ENCODE measurements around the gene SYNE1. TPM values are rescaled to one million over a fixed set of nuclear protein-coding genes. Genes with fewer than 3 reads are reported as not detected.

The SYNE1 gene
- total RNA-seq, 1 experiment from 2014 or later, result 3.0 TPM

DNA sequence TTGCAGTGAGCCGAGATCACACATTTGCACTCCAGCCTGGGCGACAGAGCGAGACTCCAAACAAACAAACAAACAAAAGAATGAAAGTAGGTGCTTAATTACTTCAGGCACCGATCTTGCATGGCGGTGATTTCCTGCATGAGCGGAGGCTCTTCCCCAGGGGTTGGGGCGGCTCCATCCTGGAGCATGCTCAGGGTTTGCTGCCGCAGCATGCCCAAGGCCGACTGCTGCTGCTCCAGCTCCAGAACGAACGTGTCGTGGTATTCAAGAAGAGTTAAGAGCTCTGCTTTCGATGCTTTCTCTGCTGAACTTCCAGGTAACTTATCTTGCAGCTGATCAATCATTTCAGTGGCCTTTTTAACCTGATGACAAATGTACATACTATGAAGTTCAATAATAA, 313.8 kb downstream of the SYNE1 start:
- Mint-ChIP-seq H3K36me3 (ENCODE audit: insufficient read depth in 1 of 3, low read depth in 3 of 3) (no peaks in the 10 kb centered on the region), H3K27me3 (ENCODE audit: low read depth) (no peaks in the 10 kb centered on the region; the same call in 1 of the 2 replicates), H3K9me3 (no peaks in the 10 kb centered on the region), H3K4me3 (no peak overlapping the region), H3K27ac (no peak overlapping the region), H3K4me1 (no peaks in the 10 kb centered on the region)
- no peak overlapping the region for H3K9ac ChIP-seq (ENCODE audit: extremely low read depth, insufficient read length, low read length)
- no peak overlapping the region for H2BK20ac ChIP-seq (ENCODE audit: low read depth, low read length, poor library complexity, severe bottlenecking)
- no peaks in the 10 kb centered on the region for H4K20me1 ChIP-seq (ENCODE audit: control insufficient read depth, insufficient read depth, insufficient read length)
- no peaks in the 10 kb centered on the region for H3K79me2 ChIP-seq (ENCODE audit: insufficient read depth, low read length)
- H3K56ac ChIP-seq (ENCODE audit: insufficient read length, low read depth, low read length), result no peak overlapping the region
- no peak overlapping the region for H2BK15ac ChIP-seq (ENCODE audit: low read depth, low read length)
- DNase-seq, result no peak
- H4K5ac ChIP-seq (ENCODE audit: insufficient read length, low read depth, low read length), result no peak overlapping the region
- H2BK120ac ChIP-seq (ENCODE audit: low read depth, low read length, poor library complexity, severe bottlenecking), result no peak overlapping the region
- no peak overlapping the region for H2AFZ ChIP-seq (ENCODE audit: low read length)
- H4K91ac ChIP-seq (ENCODE audit: insufficient read length, low read depth, low read length), result no peak overlapping the region
- no peak overlapping the region for H3K4me2 ChIP-seq (ENCODE audit: insufficient read depth, insufficient read length, low read length)
- H3K23me2 ChIP-seq (ENCODE audit: insufficient read length, low read depth, low read length, poor library complexity, severe bottlenecking), result no peaks in the 10 kb centered on the region
- H3T11ph ChIP-seq (ENCODE audit: low read length), result no peak overlapping the region
- no peak overlapping the region for H3K23ac ChIP-seq (ENCODE audit: insufficient read length, low read depth, low read length)
- no peak overlapping the region for H3K18ac ChIP-seq (ENCODE audit: insufficient read length, low read depth, low read length)
- H3K4me1 ChIP-seq (ENCODE audit: insufficient read depth, low read length), result no peaks in the 10 kb centered on the region
- H3K27ac ChIP-seq (ENCODE audit: insufficient read length, low read depth, low read length), result no peak overlapping the region
- TF ChIP-seq, protein P1, sequence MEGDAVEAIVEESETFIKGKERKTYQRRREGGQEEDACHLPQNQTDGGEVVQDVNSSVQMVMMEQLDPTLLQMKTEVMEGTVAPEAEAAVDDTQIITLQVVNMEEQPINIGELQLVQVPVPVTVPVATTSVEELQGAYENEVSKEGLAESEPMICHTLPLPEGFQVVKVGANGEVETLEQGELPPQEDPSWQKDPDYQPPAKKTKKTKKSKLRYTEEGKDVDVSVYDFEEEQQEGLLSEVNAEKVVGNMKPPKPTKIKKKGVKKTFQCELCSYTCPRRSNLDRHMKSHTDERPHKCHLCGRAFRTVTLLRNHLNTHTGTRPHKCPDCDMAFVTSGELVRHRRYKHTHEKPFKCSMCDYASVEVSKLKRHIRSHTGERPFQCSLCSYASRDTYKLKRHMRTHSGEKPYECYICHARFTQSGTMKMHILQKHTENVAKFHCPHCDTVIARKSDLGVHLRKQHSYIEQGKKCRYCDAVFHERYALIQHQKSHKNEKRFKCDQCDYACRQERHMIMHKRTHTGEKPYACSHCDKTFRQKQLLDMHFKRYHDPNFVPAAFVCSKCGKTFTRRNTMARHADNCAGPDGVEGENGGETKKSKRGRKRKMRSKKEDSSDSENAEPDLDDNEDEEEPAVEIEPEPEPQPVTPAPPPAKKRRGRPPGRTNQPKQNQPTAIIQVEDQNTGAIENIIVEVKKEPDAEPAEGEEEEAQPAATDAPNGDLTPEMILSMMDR (conservative IDR thresholded peaks at IDR 0.05), result no peak
- H2BK5ac ChIP-seq (ENCODE audit: insufficient read length, low read length), result no peak overlapping the region
- no peaks in the 10 kb centered on the region for H3K9me3 ChIP-seq (ENCODE audit: control insufficient read depth, low read depth, low read length)
- H4K8ac ChIP-seq (replicated peaks; ENCODE audit: insufficient read length, low read depth, low read length), result no peak overlapping the region
- no peak overlapping the region for H2AK5ac ChIP-seq (ENCODE audit: insufficient read length, low read length)
- no peaks in the 10 kb centered on the region for H3K79me1 ChIP-seq (ENCODE audit: insufficient read depth, low read depth, low read length, poor library complexity, severe bottlenecking)
- H3K27me3 ChIP-seq (ENCODE audit: insufficient read depth, low read length), result no peaks in the 10 kb centered on the region
- no peak overlapping the region for H2BK12ac ChIP-seq (ENCODE audit: insufficient read length, low read depth, low read length)
- no peak overlapping the region; the same call in 1 of the 2 replicates for H3K14ac ChIP-seq (ENCODE audit: insufficient read depth, low read length)
- no CpG with 5 or more reads among the region's 13 CpGs for WGBS (ENCODE audit: extremely low coverage, insufficient read length, low lambda C conversion rate)
- H3K4ac ChIP-seq (ENCODE audit: low read depth, low read length), result no peak overlapping the region
